ENCODE measurements around the gene TEX2.

The TEX2 gene

GRCh38 chr17:64158406-64158805 is 104.7 kb downstream of the TEX2 start:
- no peak for DNase-seq (ENCODE audit: low spot score)

- no peak for DNase-seq (ENCODE audit: low spot score)
Observed at GRCh38 chr17:64157669-64158180, 105.3 kb downstream of the TEX2 start.

- no peak for DNase-seq (ENCODE audit: low spot score)
Observed at GRCh38 chr17:64156670-64157069, 106.4 kb downstream of the TEX2 start.

- DNase-seq (ENCODE audit: low spot score), result no peak
Observed at GRCh38 chr17:64155751-64156544, 107.1 kb downstream of the TEX2 start.

GRCh38 chr17:64155129-64155528 is 107.9 kb downstream of the TEX2 start:
- no peak for DNase-seq (ENCODE audit: low spot score)

- no peak for DNase-seq (ENCODE audit: low spot score)
Observed at GRCh38 chr17:64154717-64155116, 108.3 kb downstream of the TEX2 start.

- no peak for DNase-seq (ENCODE audit: low spot score)
Observed at GRCh38 chr17:64154313-64154695, 108.8 kb downstream of the TEX2 start.

- no peak for DNase-seq (ENCODE audit: low spot score)
Observed at GRCh38 chr17:64153565-64154312, 109.3 kb downstream of the TEX2 start.

- no peak for DNase-seq (ENCODE audit: low spot score)
Observed at GRCh38 chr17:64152428-64153125, 110.5 kb downstream of the TEX2 start.

- no peak for DNase-seq (ENCODE audit: low spot score)
Observed at GRCh38 chr17:64151016-64151368, 112.1 kb downstream of the TEX2 start.

- no peak for DNase-seq (ENCODE audit: low spot score)
Observed at GRCh38 chr17:64150237-64151015, 112.6 kb downstream of the TEX2 start.

GRCh38 chr17:64149196-64149595 is 113.9 kb downstream of the TEX2 start:
- DNase-seq (ENCODE audit: low spot score), result no peak

GRCh38 chr17:64148699-64149098 is 114.4 kb downstream of the TEX2 start:
- DNase-seq (ENCODE audit: low spot score), result no peak

- DNase-seq (ENCODE audit: low spot score), result no peak
Observed at GRCh38 chr17:64148017-64148631, 114.9 kb downstream of the TEX2 start.

GRCh38 chr17:64147110-64148016 is 115.7 kb downstream of the TEX2 start:
- peak; percentile 52 for DNase-seq (ENCODE audit: low spot score)

- DNase-seq (ENCODE audit: low spot score), result peak; percentile 67
Observed at GRCh38 chr17:64146418-64147109, 116.5 kb downstream of the TEX2 start.

GRCh38 chr17:64145751-64146417 is 117.2 kb downstream of the TEX2 start:
- peak; percentile 96 for DNase-seq (ENCODE audit: low spot score)

GRCh38 chr17:64145375-64145750 is 117.7 kb downstream of the TEX2 start:
- DNase-seq (ENCODE audit: low spot score), result no peak

- no peak for DNase-seq (ENCODE audit: low spot score)
Observed at GRCh38 chr17:64139542-64139941, 123.5 kb downstream of the TEX2 start.
